Astrocyte (in vitro differentiated cells and primary cell): ENCODE measurements around the gene SLC5A1. TPM values are rescaled to one million over a fixed set of nuclear protein-coding genes. Genes with fewer than 3 reads are reported as not detected.

ENCODE experiments used
- DNase-seq: peaks from one replicate; pipeline ENCODE4 v3.0.0-alpha.2; 2010; ENCODE audit warnings: low read depth
- FAIRE-seq: peaks from 2 replicates; lab custom pipeline; 2011; peaks lifted over from hg19 to GRCh38; lab: Jason Lieb, UNC
- H2AFZ ChIP-seq: 2 replicates; pipeline ENCODE4 v1.6.0; 2012; ENCODE audit warnings: low read depth, low read length, inconsistent platforms
- H3K27ac ChIP-seq: 2 replicates; pipeline ENCODE4 v1.5.1; 2011; ENCODE audit warnings: low read depth, low read length, inconsistent platforms
- H3K27me3 ChIP-seq: 2 replicates; pipeline ENCODE4 v1.6.0; 2011; ENCODE audit warnings: low read length, inconsistent platforms; ENCODE audit not compliant: insufficient read depth
- H3K36me3 ChIP-seq: 2 replicates; pipeline ENCODE4 v1.5.1; 2011; ENCODE audit warnings: low read length, inconsistent platforms; ENCODE audit not compliant: insufficient read depth
- H3K4me1 ChIP-seq: 2 replicates; pipeline ENCODE4 v1.5.1; 2011; ENCODE audit warnings: low read length, inconsistent platforms; ENCODE audit not compliant: insufficient read depth
- H3K4me2 ChIP-seq: 2 replicates; pipeline ENCODE4 v1.6.0; 2012; ENCODE audit warnings: low read length, inconsistent platforms
- H3K4me3 ChIP-seq: 2 replicates; pipeline ENCODE4 v1.5.1; 2011; ENCODE audit warnings: low read depth, mild to moderate bottlenecking, low read length, inconsistent platforms; ENCODE audit not compliant: insufficient read depth
- H3K79me2 ChIP-seq: 2 replicates; pipeline ENCODE4 v1.6.0; 2012; ENCODE audit warnings: mild to moderate bottlenecking, low read length, inconsistent platforms; ENCODE audit not compliant: insufficient read depth
- H3K9ac ChIP-seq: 2 replicates; pipeline ENCODE4 v1.6.0; 2012; ENCODE audit warnings: mild to moderate bottlenecking, low read length, inconsistent platforms
- H3K9me3 ChIP-seq: 2 replicates; pipeline ENCODE4 v1.5.1; 2012; ENCODE audit warnings: low read depth, mild to moderate bottlenecking, low read length, inconsistent platforms; ENCODE audit not compliant: insufficient read depth
- H4K20me1 ChIP-seq: 2 replicates; pipeline ENCODE4 v1.6.0; 2012; ENCODE audit warnings: low read length, inconsistent platforms; ENCODE audit not compliant: insufficient read depth
- H3K27ac Mint-ChIP-seq: one replicate; pipeline ENCODE4 v1.8.0; 2021; ENCODE audit warnings: mild to moderate bottlenecking, mixed read lengths; ENCODE audit not compliant: unreplicated experiment
- H3K27me3 Mint-ChIP-seq: one replicate; pipeline ENCODE4 v1.8.0; 2021; ENCODE audit warnings: low read depth, mixed read lengths; ENCODE audit not compliant: unreplicated experiment
- H3K36me3 Mint-ChIP-seq: one replicate; pipeline ENCODE4 v1.8.0; 2021; ENCODE audit warnings: low read depth, mixed read lengths; ENCODE audit not compliant: unreplicated experiment
- H3K4me1 Mint-ChIP-seq: one replicate; pipeline ENCODE4 v1.8.0; 2021; ENCODE audit warnings: low read depth, mixed read lengths; ENCODE audit not compliant: unreplicated experiment
- H3K4me3 Mint-ChIP-seq: one replicate; pipeline ENCODE4 v1.8.0; 2021; ENCODE audit warnings: mild to moderate bottlenecking, moderate library complexity, mixed read lengths; ENCODE audit not compliant: unreplicated experiment
- H3K9me3 Mint-ChIP-seq: one replicate; pipeline ENCODE4 v1.8.0; 2021; ENCODE audit warnings: mild to moderate bottlenecking, mixed read lengths; ENCODE audit not compliant: unreplicated experiment
- CTCF ChIP-seq: IDR thresholded peaks from 2 replicates; pipeline ENCODE4 v1.5.1; 2011; ENCODE audit warnings: low read depth, mild to moderate bottlenecking, inconsistent platforms, low read length, moderate library complexity; ENCODE audit not compliant: insufficient read depth
- EZH2 ChIP-seq: IDR thresholded peaks from 2 replicates; pipeline ENCODE4 v1.6.1; 2012; ENCODE audit warnings: mild to moderate bottlenecking, low read length, inconsistent platforms; ENCODE audit not compliant: insufficient read depth
- total RNA-seq: library from RNA; stranded (reverse); gene quantifications from 2 replicates; pipeline ENCODE4 v1.2.1, GENCODE V29; 2021

The SLC5A1 gene
- total RNA-seq, 1 donor from 2014 or later = not detected

GRCh38 chr22:32097018-32097417 lies 54.0 kb downstream of the SLC5A1 start:
- Mint-ChIP-seq H3K9me3 (no peaks in the 10 kb centered on the region), H3K4me1 (no peaks in the 10 kb centered on the region), H3K36me3 (no peaks in the 10 kb centered on the region), H3K27me3 (peaks cover 33% of the 10 kb centered on the region), H3K27ac (no peak overlapping the region), H3K4me3 (no peak overlapping the region)
- Histone ChIP-seq H3K9ac (no peak overlapping the region), H3K4me1 (no peaks in the 10 kb centered on the region), H3K36me3 (no peaks in the 10 kb centered on the region), H3K9me3 (no peaks in the 10 kb centered on the region), H3K4me3 (no peak overlapping the region), H3K79me2 (no peaks in the 10 kb centered on the region), H3K27ac (no peak overlapping the region), H3K27me3 (peaks cover 13% of the 10 kb centered on the region), H2AFZ (no peak overlapping the region), H3K4me2 (no peak overlapping the region), H4K20me1 (no peaks in the 10 kb centered on the region)
- FAIRE-seq = no peak
- TF ChIP-seq CTCF = no peak
- DNase-seq = no peak

DNA sequence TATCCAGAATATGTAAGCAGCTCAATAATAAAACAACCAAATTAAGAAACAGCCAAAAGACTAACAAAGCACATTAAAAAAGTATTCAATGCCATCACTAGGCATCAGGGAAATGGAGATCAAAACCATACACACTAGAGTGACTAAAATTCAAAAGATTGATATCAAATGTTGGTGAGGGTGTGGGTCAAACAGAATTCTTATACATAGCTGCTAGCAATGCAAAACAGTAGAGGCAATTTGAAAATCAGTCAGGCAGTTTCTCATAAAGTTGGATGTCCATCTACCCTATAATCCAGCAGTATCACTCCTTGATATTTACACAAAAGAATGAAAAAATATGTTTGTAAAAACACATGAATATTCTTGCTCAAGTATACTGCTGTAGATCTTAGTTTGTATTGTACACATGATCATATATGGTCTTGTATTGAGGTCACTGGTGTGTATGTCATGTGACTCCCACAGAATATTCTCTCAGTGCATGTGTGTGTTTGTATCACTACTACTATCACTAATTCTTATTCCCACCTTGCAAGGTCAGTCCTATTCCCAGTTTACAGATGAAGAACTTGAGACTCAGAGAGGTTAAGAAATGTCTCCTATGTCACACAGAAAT lies 54.9 kb downstream of the SLC5A1 start:
- no peaks in the 10 kb centered on the region for H3K4me1 Mint-ChIP-seq
- Histone ChIP-seq H3K4me2 (no peak overlapping the region), H4K20me1 (no peaks in the 10 kb centered on the region), H3K79me2 (no peaks in the 10 kb centered on the region), H3K27ac (no peak overlapping the region), H3K4me1 (no peaks in the 10 kb centered on the region), H3K4me3 (no peak overlapping the region), H2AFZ (no peak overlapping the region), H3K36me3 (no peaks in the 10 kb centered on the region), H3K9me3 (no peaks in the 10 kb centered on the region), H3K27me3 (peaks cover 14% of the 10 kb centered on the region), H3K9ac (no peak overlapping the region)
- DNase-seq = no peak
- FAIRE-seq = no peak
- H3K9me3 Mint-ChIP-seq = no peaks in the 10 kb centered on the region
- no peak overlapping the region for H3K27ac Mint-ChIP-seq
- no peaks in the 10 kb centered on the region for H3K36me3 Mint-ChIP-seq
- H3K4me3 Mint-ChIP-seq = no peak overlapping the region
- H3K27me3 Mint-ChIP-seq = peaks cover 32% of the 10 kb centered on the region
- TF ChIP-seq CTCF (no peak), EZH2 (no peak)

- Histone ChIP-seq H3K9ac (no peak overlapping the region), H2AFZ (no peak overlapping the region), H4K20me1 (no peaks in the 10 kb centered on the region), H3K36me3 (no peaks in the 10 kb centered on the region), H3K27me3 (peaks cover 18% of the 10 kb centered on the region), H3K79me2 (no peaks in the 10 kb centered on the region), H3K9me3 (no peaks in the 10 kb centered on the region), H3K4me3 (no peak overlapping the region), H3K4me1 (no peaks in the 10 kb centered on the region), H3K27ac (no peak overlapping the region), H3K4me2 (no peak overlapping the region)
- Mint-ChIP-seq H3K36me3 (no peaks in the 10 kb centered on the region), H3K9me3 (no peaks in the 10 kb centered on the region), H3K4me3 (no peak overlapping the region), H3K27ac (no peak overlapping the region), H3K4me1 (no peaks in the 10 kb centered on the region), H3K27me3 (peaks cover 30% of the 10 kb centered on the region)
- no peak for DNase-seq
- no peak for FAIRE-seq
- TF ChIP-seq EZH2 (no peak), CTCF (no peak)
Measured at GRCh38 chr22:32100711-32101110, 57.6 kb downstream of the SLC5A1 start.
